SK-N-MC (cell line): Measurements from ENCODE around the gene RELL1.

Experiments used
- EZH2 ChIP-seq: fragments of 200-600 bp; sonication (generic); IDR thresholded peaks from one replicate; pipeline ENCODE4 v1.6.1; 2017; ENCODE audit warnings: antibody characterized with exemption
- FOXP2 ChIP-seq: optimal IDR thresholded peaks from 2 replicates; pipeline ENCODE3; 2011; ENCODE audit warnings: mild to moderate bottlenecking, moderate library complexity; ENCODE audit not compliant: insufficient read depth; ENCODE audit errors: extremely low read length, control extremely low read depth
- POLR2AphosphoS5 ChIP-seq: IDR thresholded peaks from 2 replicates; pipeline ENCODE4 v1.6.1; 2012; ENCODE audit warnings: mild to moderate bottlenecking, low read depth, low read length, borderline replicate concordance

DNA sequence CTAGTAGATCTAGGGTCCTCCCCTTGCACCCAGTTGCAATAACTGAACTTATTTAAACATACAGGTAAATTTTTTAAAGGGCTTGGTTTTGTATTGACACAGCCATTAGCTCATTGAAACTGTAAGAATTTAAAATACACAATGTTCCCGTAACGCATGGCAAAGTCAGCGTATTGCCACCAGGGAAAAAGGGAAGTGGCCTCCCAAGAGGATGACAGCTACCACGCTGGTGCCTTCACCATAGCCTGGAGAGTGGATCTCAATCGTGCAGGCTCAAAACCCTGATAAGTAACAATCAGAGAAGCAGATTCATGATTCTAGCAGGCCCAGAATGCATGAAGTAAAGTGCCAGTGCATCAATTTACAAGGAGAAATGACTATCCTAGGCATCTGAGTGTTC lies 49.4 kb upstream of the RELL1 start:
- no peak for TF ChIP-seq EZH2
- no peak for TF ChIP-seq POLR2AphosphoS5
- no peak for TF ChIP-seq FOXP2
